IgD-negative memory B cell (primary cell): ENCODE measurements around the gene RHBG. TPM values are rescaled to one million over a fixed set of nuclear protein-coding genes. Genes with fewer than 3 reads are reported as not detected.

Source experiments
- H3K27ac Mint-ChIP-seq, 3 donors: one replicate each; pipeline ENCODE4 v1.8.0; 2020 to 2022; ENCODE audit warnings: mild to moderate bottlenecking in 3 of 3, mixed read lengths in 3 of 3, moderate library complexity in 1 of 3
- H3K27me3 Mint-ChIP-seq: one replicate; pipeline ENCODE4 v1.8.0; 2021; ENCODE audit warnings: mixed read lengths
- H3K36me3 Mint-ChIP-seq: one replicate; pipeline ENCODE4 v1.8.0; 2020; ENCODE audit warnings: mild to moderate bottlenecking, mixed read lengths
- H3K4me1 Mint-ChIP-seq, 3 donors: one replicate each; pipeline ENCODE4 v1.8.0; 2020 to 2022; ENCODE audit warnings: mixed read lengths in 3 of 3, mild to moderate bottlenecking in 1 of 3
- H3K4me3 Mint-ChIP-seq, 4 donors: one replicate each; pipeline ENCODE4 v1.8.0; 2020 to 2022; ENCODE audit warnings: mild to moderate bottlenecking in 4 of 4, mixed read lengths in 4 of 4, moderate library complexity in 3 of 4
- H3K9me3 Mint-ChIP-seq, 3 donors: one replicate each; pipeline ENCODE4 v1.8.0; 2020 to 2021; ENCODE audit warnings: mixed read lengths in 3 of 3, mild to moderate bottlenecking in 1 of 3
- polyA plus RNA-seq: library from polyadenylated mRNA; unstranded; fragments of 300-500 nt; fragmentation: Illumina TruSeq; gene quantifications from one replicate; pipeline ENCODE4 v1.2.3, GENCODE V29; 2021

The RHBG gene
- polyA plus RNA-seq, 1 donor from 2014 or later, result not detected

DNA sequence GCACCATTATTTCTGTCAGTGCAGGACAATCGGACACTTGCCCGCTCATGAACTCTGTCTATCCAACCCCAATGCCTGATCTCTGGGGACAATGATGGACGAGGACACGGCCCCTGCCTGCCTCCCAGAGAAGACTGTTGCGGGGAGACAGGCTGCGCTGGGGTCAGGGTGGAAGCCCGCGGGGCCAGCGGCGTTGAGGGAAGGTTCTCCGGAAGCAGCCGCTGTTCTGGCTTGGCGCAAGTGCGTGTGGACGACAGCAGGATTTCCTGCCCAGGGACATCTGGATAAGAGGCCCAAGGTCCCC, 18.8 kb downstream of the RHBG start:
- Mint-ChIP-seq H3K27ac (no peak overlapping the region), H3K9me3 (no peaks in the 10 kb centered on the region), H3K36me3 (no peaks in the 10 kb centered on the region)

DNA sequence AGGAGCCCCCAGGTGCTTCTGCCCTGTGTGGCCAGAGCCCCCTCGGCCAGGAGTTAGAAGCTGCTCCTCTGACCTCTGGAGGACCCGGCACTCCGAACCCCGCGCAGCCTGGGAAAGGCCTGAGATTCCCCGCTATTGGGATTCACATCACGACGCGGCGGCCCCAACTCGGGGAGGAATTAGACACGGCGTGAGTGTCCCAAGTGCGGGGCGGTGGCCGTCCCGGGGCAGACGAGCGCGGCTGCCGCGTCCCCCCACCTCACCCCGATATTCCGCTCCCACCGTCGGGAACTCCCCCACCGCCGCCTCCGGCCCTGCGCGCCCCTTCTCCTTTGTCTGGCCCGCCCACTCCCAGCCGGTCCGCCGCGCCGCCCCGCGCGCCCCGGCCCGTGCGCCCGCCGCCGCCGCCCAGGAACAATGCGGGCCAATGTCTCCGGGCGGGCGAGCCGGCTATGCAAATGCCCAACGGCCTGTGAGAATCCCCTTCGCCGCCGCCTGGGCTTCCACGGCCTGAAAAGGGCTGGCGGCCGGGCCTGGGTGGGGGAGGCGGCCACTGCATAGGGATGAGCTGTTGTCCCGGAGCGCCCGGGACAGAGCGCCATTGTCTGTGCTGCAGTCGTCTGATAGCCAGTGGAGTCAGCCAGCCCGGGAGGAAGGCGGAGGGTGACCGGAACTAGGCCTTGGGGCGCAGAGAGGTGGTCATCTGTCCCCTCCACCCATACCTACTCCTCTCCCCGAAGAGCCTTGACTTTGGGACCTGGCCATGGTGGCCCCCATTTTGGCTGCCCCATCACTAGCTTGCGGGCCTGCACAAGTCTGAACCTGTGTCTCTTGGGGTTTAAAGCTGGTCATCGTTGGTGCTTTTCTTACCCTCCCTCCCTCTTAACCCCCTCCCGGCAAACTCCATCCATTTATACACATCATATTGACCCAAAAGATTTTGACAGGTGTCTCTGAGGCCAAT, 19.4 kb downstream of the RHBG start:
- Mint-ChIP-seq H3K9me3 (no peaks in the 10 kb centered on the region), H3K4me3 (peak overlapping the region in 1 of 4 donors; percentile 55), H3K27me3 (peaks cover 31% of the 10 kb centered on the region), H3K36me3 (no peaks in the 10 kb centered on the region), H3K4me1 (peaks cover 0 to 4% (median 0%) of the 10 kb centered on the region in 3 donors), H3K27ac (no peak overlapping the region)

More for the DNA sequence above, 18.8 kb downstream of the RHBG start:
- H3K27me3 Mint-ChIP-seq, result peaks cover 31% of the 10 kb centered on the region
- H3K4me1 Mint-ChIP-seq, result peaks cover 0 to 4% (median 0%) of the 10 kb centered on the region in 3 donors
- peak overlapping the region in 1 of 4 donors; percentile 55 for H3K4me3 Mint-ChIP-seq

DNA sequence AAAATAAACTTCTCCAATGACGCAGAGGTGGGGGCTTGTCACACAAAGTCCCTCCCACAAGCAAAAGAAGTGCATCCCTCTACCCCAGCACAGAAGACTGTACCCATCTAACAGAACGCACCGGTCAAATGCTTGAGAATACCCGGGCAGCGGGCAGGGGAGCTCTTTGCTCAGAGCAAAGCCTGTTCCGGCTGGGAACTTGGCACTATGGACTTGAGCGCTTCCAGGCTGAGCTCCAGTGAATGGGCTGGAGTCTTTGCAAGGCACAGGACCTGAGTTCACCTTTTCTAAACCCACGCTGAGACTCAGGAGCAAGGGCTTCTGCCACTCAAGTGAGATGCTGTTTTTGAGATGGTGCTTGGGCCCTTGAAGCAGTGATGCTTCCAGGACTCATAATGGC, 20.3 kb downstream of the RHBG start:
- peaks cover 0 to 4% (median 0%) of the 10 kb centered on the region in 3 donors for H3K4me1 Mint-ChIP-seq
- H3K27ac Mint-ChIP-seq, result no peak overlapping the region
- H3K4me3 Mint-ChIP-seq, result no peak overlapping the region
- H3K36me3 Mint-ChIP-seq, result no peaks in the 10 kb centered on the region
- no peaks in the 10 kb centered on the region for H3K9me3 Mint-ChIP-seq
- peaks cover 31% of the 10 kb centered on the region for H3K27me3 Mint-ChIP-seq

- Mint-ChIP-seq H3K4me1 (peaks cover 0 to 6% (median 0%) of the 10 kb centered on the region in 3 donors), H3K9me3 (peaks cover 0 to 1% (median 0%) of the 10 kb centered on the region in 3 donors), H3K4me3 (no peak overlapping the region), H3K36me3 (peaks cover 2% of the 10 kb centered on the region), H3K27me3 (peaks cover 31% of the 10 kb centered on the region), H3K27ac (no peak overlapping the region)
These were observed 21.7 kb downstream of the RHBG start for GRCh38 chr1:156390469-156391365.

- H3K36me3 Mint-ChIP-seq, result peaks cover 2% of the 10 kb centered on the region
- peaks cover 0 to 1% (median 0%) of the 10 kb centered on the region in 3 donors for H3K9me3 Mint-ChIP-seq
- peaks cover 0 to 3% (median 0%) of the 10 kb centered on the region in 3 donors for H3K4me1 Mint-ChIP-seq
- H3K27ac Mint-ChIP-seq, result no peak overlapping the region
- H3K27me3 Mint-ChIP-seq, result peaks cover 30% of the 10 kb centered on the region
- no peak overlapping the region for H3K4me3 Mint-ChIP-seq
These were observed 22.3 kb downstream of the RHBG start for GRCh38 chr1:156391366-156391677.

- peaks cover 30% of the 10 kb centered on the region for H3K27me3 Mint-ChIP-seq
- H3K36me3 Mint-ChIP-seq, result peaks cover 2% of the 10 kb centered on the region
- H3K4me3 Mint-ChIP-seq, result no peak overlapping the region
- no peak overlapping the region for H3K27ac Mint-ChIP-seq
- peaks cover 0 to 1% (median 0%) of the 10 kb centered on the region in 3 donors for H3K9me3 Mint-ChIP-seq
- H3K4me1 Mint-ChIP-seq, result peaks cover 0 to 3% (median 0%) of the 10 kb centered on the region in 3 donors
These were observed 22.7 kb downstream of the RHBG start for GRCh38 chr1:156391701-156392100.

DNA sequence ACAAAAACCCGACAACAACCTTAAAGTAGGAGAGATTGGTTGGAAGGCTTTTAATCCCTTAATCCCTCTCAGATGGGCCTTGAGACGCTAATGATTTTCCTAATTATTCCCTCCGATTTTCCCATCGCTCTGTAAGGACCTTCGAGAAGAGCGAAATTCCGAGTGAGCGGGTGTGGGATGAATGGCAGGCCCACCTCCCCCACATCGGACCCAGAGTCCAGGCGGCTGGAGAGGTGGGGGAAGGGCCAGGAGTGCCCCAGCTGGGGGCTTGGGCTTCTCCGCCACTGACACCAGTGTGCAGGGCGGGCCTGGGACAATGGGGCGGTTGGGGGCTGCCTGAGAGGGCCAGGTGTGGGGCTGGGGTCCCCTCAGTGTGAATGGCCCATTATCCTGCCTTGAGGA, 23.4 kb downstream of the RHBG start:
- Mint-ChIP-seq H3K36me3 (peaks cover 2% of the 10 kb centered on the region), H3K27me3 (peaks cover 24% of the 10 kb centered on the region), H3K4me3 (no peak overlapping the region), H3K9me3 (peaks cover 0 to 1% (median 0%) of the 10 kb centered on the region in 3 donors), H3K27ac (no peak overlapping the region), H3K4me1 (peaks cover 0 to 3% (median 0%) of the 10 kb centered on the region in 3 donors)

- H3K4me3 Mint-ChIP-seq, result no peak overlapping the region
- peaks cover 20% of the 10 kb centered on the region for H3K27me3 Mint-ChIP-seq
- peaks cover 0 to 1% (median 0%) of the 10 kb centered on the region in 3 donors for H3K9me3 Mint-ChIP-seq
- H3K4me1 Mint-ChIP-seq, result peaks cover 0 to 3% (median 0%) of the 10 kb centered on the region in 3 donors
- peaks cover 2% of the 10 kb centered on the region for H3K36me3 Mint-ChIP-seq
- no peak overlapping the region for H3K27ac Mint-ChIP-seq
These were observed 24.1 kb downstream of the RHBG start for GRCh38 chr1:156393095-156393494.

DNA sequence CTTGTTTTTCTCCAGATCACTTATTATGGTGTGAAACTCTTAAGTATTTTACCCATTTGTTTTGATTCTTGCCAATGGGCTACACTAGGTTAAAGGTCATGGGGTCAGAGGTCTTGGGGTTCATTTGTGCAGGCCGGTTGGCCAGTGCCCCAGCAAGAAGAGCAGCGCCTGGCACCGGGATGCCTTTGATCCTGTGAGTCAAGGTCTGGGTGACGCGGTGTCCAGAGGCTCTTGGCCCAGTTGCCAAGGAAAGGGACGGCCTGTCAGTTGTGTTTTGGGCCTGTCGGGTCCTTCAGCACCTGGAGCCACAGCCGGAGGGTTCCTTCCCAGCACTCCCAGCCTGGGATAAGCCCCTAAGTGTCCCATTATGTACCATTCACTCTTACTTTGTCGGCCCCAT, 25.1 kb downstream of the RHBG start:
- Mint-ChIP-seq H3K36me3 (peaks cover 2% of the 10 kb centered on the region), H3K27me3 (peaks cover 16% of the 10 kb centered on the region), H3K27ac (no peak overlapping the region), H3K4me1 (peaks cover 0 to 6% (median 3%) of the 10 kb centered on the region in 3 donors), H3K4me3 (no peak overlapping the region), H3K9me3 (peaks cover 0 to 1% (median 0%) of the 10 kb centered on the region in 3 donors)

- Mint-ChIP-seq H3K4me3 (no peak overlapping the region), H3K9me3 (peaks cover 0 to 1% (median 0%) of the 10 kb centered on the region in 3 donors), H3K4me1 (peaks cover 0 to 6% (median 3%) of the 10 kb centered on the region in 3 donors), H3K27me3 (peaks cover 8% of the 10 kb centered on the region), H3K36me3 (peaks cover 4% of the 10 kb centered on the region), H3K27ac (no peak overlapping the region)
These were observed 25.9 kb downstream of the RHBG start for GRCh38 chr1:156394835-156395461.

GRCh38 chr1:156399355-156400125, 30.5 kb downstream of the RHBG start:
- Mint-ChIP-seq H3K27ac (no peak overlapping the region), H3K36me3 (peaks cover 6% of the 10 kb centered on the region), H3K4me1 (peaks cover 0 to 6% (median 3%) of the 10 kb centered on the region in 3 donors), H3K27me3 (peaks cover 3% of the 10 kb centered on the region), H3K9me3 (peaks cover 0 to 1% (median 0%) of the 10 kb centered on the region in 3 donors), H3K4me3 (peak overlapping the region in 1 of 4 donors; percentile 75)

DNA sequence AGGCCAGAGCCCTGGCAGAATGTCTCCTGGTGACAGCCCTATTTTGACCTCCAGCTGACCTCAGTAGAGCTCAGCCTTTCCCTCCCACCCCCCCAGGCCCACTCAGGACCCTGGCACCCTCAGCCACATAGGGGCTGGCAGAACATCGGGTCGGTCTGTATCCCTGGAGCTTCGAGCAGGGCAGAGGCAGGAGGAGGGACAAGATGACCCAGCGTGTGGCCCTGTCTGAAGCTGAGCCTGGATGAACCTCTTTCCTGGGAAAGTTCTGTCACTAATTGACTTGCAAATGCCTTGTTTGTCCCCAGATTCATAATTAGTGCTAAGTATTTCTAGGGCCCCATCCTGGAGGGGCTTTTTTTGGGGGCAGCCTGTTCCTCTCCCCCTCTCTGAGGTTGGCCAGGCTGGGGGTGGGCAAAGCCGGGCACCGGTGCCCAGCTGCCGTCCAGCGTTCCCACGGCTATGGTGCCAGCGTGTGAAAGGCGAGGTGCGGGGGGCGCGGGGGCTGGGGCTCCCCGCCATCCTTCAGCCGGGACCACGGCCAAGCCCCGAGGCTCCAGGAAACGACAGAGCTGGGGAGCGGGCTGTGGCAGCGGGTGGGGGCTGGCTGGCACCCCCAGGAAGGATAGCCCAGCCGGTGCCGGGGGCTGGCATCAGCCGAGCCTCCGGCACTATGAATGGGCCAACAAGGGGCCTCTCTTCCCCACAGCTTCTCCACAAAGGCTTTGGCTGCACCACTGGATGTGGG, 31.4 kb downstream of the RHBG start:
- Mint-ChIP-seq H3K36me3 (peaks cover 4% of the 10 kb centered on the region), H3K27me3 (peaks cover 3% of the 10 kb centered on the region), H3K4me1 (peaks cover 0 to 3% (median 3%) of the 10 kb centered on the region in 3 donors), H3K4me3 (no peak overlapping the region), H3K9me3 (no peaks in the 10 kb centered on the region), H3K27ac (no peak overlapping the region)

DNA sequence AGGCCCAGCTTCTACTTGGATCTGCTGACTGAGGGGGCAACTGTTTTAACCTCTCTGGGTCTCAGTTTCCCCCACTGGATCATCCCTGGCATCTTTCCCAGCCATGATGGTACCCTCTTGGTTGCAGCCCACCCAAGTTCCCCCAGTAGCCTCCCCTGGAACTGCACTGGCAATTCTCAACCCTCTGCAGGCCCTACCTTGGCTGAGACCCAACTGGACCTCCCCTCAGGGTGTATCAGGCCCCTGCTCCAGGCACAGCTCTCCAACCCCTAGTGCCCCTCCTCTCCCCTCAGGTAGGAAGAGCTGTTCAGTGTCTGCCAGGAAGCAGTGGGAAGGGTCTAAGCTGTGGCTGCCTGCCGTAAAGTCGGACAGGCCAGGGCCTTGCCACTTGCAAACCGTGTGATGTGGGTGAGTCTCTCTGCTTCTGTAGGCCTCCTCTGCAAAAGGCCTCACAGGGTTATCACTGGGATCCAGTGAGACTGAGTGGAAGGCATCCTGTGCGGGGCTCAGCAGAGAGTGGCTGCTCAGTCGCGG, 32.1 kb downstream of the RHBG start:
- Mint-ChIP-seq H3K4me1 (peaks cover 0 to 3% (median 3%) of the 10 kb centered on the region in 3 donors), H3K9me3 (no peaks in the 10 kb centered on the region), H3K27ac (no peak overlapping the region), H3K27me3 (peaks cover 3% of the 10 kb centered on the region), H3K4me3 (no peak overlapping the region), H3K36me3 (peaks cover 4% of the 10 kb centered on the region)
